ENCODE results near the gene FOXO3. TPM values are rescaled to one million over a fixed set of nuclear protein-coding genes. Genes with fewer than 3 reads are reported as not detected.
A peak's percentile ranks its signal among the peaks of the same experiment; 100 is the strongest.

Gene FOXO3
- total and polyA plus RNA-seq, 4 donors, result 32.1 to 46.5 (median 40.6) TPM

DNA sequence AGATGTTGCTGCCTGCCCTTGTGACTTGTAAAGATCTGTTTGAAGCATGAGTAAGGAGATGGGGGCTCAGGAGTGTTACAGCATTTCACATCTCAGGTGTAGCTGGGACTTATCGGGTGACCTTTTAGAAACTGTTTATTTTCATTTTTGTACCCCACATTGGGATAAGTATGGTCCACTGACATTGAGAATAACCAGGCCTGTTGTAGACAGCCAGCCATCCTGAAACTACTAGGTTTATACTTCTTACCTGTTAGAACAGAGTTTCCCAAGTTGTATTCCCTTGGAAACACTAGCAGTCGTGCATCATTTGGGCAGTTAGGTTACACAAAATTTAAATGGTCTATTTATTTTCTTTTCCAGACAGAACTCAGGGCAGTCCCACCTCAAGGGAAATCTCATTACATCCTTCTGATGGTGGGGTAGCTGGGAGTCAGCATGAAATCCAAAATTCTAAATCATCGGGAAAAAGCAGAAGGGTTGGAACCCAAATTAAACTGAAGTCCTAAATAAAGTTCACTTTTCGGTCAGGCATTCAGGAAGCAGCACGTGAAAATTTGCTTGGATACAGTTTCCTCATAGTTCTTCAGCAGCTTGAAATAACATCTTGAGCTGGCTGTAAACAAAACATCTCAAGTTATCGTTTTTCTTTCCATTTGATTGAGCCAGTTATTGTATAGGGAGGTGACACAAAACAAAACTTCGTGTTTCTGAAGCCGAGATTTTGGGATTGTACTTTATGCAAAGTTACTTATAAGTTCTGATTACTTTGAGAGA is 30.5 kb downstream of the FOXO3 start:
- peak overlapping the region; percentile 30 for H3K27ac ChIP-seq (ENCODE audit: low read depth, low read length)
- 59% methylated on average over 3 of the region's 8 CpGs for WGBS (ENCODE audit: insufficient coverage)
- H3K36me3 ChIP-seq (ENCODE audit: control insufficient read depth, insufficient read depth, low read length), result no peaks in the 10 kb centered on the region
- H3K4me1 ChIP-seq (ENCODE audit: control insufficient read depth, insufficient read depth, low read length), result peaks cover 19% of the 10 kb centered on the region
- H3K27me3 ChIP-seq (ENCODE audit: control insufficient read depth, insufficient read depth, low read length), result no peaks in the 10 kb centered on the region
- H3K9me3 ChIP-seq (ENCODE audit: control insufficient read depth, insufficient read depth, low read length), result no peaks in the 10 kb centered on the region
- no peak overlapping the region for H3K4me3 ChIP-seq (ENCODE audit: low read depth, low read length)
- no peak for DNase-seq (ENCODE audit: low read depth in 4 of 6, low spot score in 6 of 6)

DNA sequence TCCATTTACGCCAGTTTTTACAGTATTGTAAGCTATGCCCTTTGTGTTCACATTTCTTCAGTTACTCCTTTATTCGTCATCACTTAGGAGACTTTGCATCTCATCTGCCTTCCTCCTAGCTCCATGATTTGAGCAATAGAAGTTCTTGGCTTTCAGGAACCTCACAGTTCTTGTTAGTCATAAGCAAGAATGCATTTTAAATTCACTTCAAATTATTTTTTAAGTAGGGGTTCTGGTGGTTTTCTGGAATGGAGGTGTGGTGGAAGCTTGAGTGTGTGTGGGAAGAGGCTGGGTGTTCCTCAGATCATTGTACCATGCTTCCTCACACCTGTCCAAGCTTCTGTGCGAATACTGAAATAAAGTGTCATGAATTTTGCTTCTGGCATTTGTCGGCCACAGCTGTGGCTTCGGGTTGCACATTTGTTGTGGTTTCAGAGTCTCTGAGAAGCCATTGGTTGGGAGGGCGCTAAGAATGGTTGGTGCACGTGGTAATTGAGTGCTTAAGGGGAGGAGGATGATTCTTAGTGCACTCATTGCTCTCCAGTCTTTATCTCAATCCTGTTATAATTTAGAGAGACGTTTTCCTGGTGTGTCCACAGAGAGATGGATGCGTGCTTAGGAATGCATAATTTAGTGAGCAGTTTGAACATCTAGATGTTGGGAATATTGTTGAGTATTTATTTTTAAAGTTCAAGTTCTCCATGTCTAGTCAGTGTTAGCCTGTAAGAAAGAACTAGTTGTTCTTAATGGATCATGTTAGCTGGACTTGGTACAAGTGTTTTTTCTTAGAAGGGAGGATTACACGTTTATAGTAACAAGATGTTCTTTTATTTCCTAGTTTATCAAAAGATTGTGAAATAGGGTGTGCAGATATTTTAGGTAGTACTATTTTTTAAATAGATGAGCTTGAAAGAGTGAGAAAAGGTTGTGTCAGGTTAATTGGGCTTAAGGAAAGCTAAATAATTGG is 31.9 kb downstream of the FOXO3 start:
- H3K4me3 ChIP-seq (ENCODE audit: low read depth, low read length), result no peak overlapping the region
- H3K27me3 ChIP-seq (ENCODE audit: control insufficient read depth, insufficient read depth, low read length), result no peaks in the 10 kb centered on the region
- no peak overlapping the region for H3K27ac ChIP-seq (ENCODE audit: low read depth, low read length)
- no peaks in the 10 kb centered on the region for H3K9me3 ChIP-seq (ENCODE audit: control insufficient read depth, insufficient read depth, low read length)
- WGBS (ENCODE audit: insufficient coverage), result 59% methylated on average over 7 of the region's 10 CpGs
- DNase-seq (ENCODE audit: low read depth in 4 of 6, low spot score in 6 of 6), result no peak
- no peaks in the 10 kb centered on the region for H3K36me3 ChIP-seq (ENCODE audit: control insufficient read depth, insufficient read depth, low read length)
- H3K4me1 ChIP-seq (ENCODE audit: control insufficient read depth, insufficient read depth, low read length), result peaks cover 13% of the 10 kb centered on the region

DNA sequence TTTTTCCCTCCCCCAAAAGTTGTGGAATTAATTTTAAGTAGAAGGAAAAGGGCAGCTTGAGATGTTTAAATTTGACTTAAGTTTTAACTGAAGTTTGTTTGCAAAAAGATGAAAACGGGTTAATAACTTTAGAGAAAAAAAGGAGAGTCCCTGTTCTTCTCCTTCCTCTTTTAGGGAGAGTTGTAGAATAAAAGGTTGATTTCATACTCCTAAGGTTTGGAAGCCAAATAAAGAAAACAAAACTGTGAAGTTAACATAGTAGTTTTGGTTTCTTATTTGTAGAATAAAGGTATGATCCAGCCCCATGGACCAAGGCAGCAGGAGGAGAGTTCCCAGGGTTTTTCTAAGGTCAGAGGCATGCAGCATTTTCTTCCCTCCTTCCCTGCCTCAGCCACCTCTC is 33.4 kb downstream of the FOXO3 start:
- Histone ChIP-seq H3K9me3 (ENCODE audit: control insufficient read depth, insufficient read depth, low read length) (no peaks in the 10 kb centered on the region), H3K27me3 (ENCODE audit: control insufficient read depth, insufficient read depth, low read length) (no peaks in the 10 kb centered on the region), H3K4me3 (ENCODE audit: low read depth, low read length) (no peak overlapping the region), H3K4me1 (ENCODE audit: control insufficient read depth, insufficient read depth, low read length) (peaks cover 11% of the 10 kb centered on the region), H3K36me3 (ENCODE audit: control insufficient read depth, insufficient read depth, low read length) (no peaks in the 10 kb centered on the region), H3K27ac (ENCODE audit: low read depth, low read length) (no peak overlapping the region)
- 78% methylated on average over 1 of the region's 1 CpG for WGBS (ENCODE audit: insufficient coverage)
- no peak for DNase-seq (ENCODE audit: low read depth in 4 of 6, low spot score in 6 of 6)

DNA sequence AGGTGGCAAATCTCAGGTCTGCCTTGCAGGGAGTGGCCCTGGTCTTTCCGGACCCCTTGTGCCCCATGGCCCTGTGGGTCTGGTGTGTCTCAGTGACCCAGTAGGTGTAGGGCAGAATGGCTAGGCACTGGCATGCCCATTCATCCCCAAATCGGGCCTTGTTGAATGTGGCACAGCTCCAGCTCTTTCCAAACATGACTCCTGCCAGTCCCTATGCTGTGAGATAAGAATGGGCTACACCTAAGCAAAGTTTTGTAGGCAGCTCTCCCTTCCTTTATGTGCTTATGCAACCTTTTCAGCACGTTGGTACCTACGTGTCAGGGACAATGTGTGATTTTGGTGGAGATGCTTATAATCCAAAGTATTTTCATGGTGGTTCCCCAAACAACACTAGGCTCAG is 33.9 kb downstream of the FOXO3 start:
- no peak overlapping the region for H3K4me3 ChIP-seq (ENCODE audit: low read depth, low read length)
- no peaks in the 10 kb centered on the region for H3K36me3 ChIP-seq (ENCODE audit: control insufficient read depth, insufficient read depth, low read length)
- no peak overlapping the region for H3K27ac ChIP-seq (ENCODE audit: low read depth, low read length)
- H3K27me3 ChIP-seq (ENCODE audit: control insufficient read depth, insufficient read depth, low read length), result no peaks in the 10 kb centered on the region
- WGBS (ENCODE audit: insufficient coverage), result 86% methylated on average over 1 of the region's 4 CpGs
- no peaks in the 10 kb centered on the region for H3K9me3 ChIP-seq (ENCODE audit: control insufficient read depth, insufficient read depth, low read length)
- H3K4me1 ChIP-seq (ENCODE audit: control insufficient read depth, insufficient read depth, low read length), result peaks cover 6% of the 10 kb centered on the region
- DNase-seq (ENCODE audit: low read depth in 4 of 6, low spot score in 6 of 6), result no peak

DNA sequence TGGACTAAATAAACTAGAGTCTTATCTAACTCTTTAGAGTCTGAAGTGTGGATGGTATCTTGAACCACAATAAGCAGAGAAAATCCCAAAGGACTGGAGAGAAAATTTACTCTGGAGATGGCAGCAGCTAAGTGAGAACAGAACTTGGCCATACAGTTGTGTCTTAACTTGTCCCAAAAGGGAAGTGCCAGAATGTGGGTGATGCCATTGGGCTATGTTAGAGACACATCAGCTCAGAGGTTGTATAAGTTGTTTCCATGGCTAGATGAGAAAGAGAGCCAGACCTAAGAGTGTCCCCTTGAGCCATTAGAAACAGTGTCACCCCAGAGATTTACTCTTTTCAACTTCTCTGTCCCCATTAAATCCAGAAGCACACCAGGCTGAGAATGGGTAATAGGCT is 36.2 kb downstream of the FOXO3 start:
- no peaks in the 10 kb centered on the region for H3K9me3 ChIP-seq (ENCODE audit: control insufficient read depth, insufficient read depth, low read length)
- no peaks in the 10 kb centered on the region for H3K27me3 ChIP-seq (ENCODE audit: control insufficient read depth, insufficient read depth, low read length)
- H3K4me3 ChIP-seq (ENCODE audit: low read depth, low read length), result no peak overlapping the region
- H3K27ac ChIP-seq (ENCODE audit: low read depth, low read length), result no peak overlapping the region
- H3K4me1 ChIP-seq (ENCODE audit: control insufficient read depth, insufficient read depth, low read length), result peaks cover 6% of the 10 kb centered on the region
- no peaks in the 10 kb centered on the region for H3K36me3 ChIP-seq (ENCODE audit: control insufficient read depth, insufficient read depth, low read length)
- DNase-seq (ENCODE audit: low read depth in 4 of 6, low spot score in 6 of 6), result no peak

DNA sequence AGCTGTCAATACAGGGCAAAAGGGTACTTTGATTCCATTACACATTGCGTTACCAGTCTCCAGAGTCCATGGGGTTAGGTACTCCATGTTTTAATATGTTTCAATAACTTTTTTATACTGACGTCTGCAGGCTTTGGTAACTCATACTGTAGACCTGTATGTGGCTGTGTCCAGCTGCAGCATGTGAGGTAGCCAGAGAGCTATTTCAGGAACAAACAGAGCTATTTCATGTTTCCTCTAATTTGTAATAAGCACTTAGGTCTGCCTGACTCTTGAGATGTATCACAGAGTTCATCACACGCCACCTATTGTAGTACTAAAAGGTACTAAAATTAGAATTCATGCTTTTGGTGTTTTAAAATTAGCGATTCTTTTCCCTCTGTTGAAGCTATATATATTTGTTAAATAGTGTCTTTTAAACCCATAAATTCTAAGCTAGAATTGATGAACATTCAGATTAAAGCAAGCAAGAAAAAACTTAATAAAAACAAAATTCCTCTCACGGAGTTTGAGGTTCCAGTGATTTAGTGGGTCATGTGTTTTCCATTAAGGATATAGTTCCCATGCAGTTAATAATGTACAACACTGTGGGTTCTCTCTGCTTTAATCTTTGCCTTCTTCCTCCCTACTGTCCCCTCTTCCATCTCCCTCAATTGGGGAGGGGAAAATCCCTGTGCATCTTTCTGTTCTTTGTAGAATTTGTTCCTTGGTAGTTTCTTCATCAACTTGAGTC is 37.0 kb downstream of the FOXO3 start:
- H3K27ac ChIP-seq (ENCODE audit: low read depth, low read length), result no peak overlapping the region
- no peak overlapping the region for H3K4me3 ChIP-seq (ENCODE audit: low read depth, low read length)
- no peaks in the 10 kb centered on the region for H3K36me3 ChIP-seq (ENCODE audit: control insufficient read depth, insufficient read depth, low read length)
- no peaks in the 10 kb centered on the region for H3K27me3 ChIP-seq (ENCODE audit: control insufficient read depth, insufficient read depth, low read length)
- H3K9me3 ChIP-seq (ENCODE audit: control insufficient read depth, insufficient read depth, low read length), result no peaks in the 10 kb centered on the region
- no peak for DNase-seq (ENCODE audit: low read depth in 4 of 6, low spot score in 6 of 6)
- peaks cover 6% of the 10 kb centered on the region for H3K4me1 ChIP-seq (ENCODE audit: control insufficient read depth, insufficient read depth, low read length)
- no CpG with 5 or more reads among the region's 5 CpGs for WGBS (ENCODE audit: insufficient coverage)

DNA sequence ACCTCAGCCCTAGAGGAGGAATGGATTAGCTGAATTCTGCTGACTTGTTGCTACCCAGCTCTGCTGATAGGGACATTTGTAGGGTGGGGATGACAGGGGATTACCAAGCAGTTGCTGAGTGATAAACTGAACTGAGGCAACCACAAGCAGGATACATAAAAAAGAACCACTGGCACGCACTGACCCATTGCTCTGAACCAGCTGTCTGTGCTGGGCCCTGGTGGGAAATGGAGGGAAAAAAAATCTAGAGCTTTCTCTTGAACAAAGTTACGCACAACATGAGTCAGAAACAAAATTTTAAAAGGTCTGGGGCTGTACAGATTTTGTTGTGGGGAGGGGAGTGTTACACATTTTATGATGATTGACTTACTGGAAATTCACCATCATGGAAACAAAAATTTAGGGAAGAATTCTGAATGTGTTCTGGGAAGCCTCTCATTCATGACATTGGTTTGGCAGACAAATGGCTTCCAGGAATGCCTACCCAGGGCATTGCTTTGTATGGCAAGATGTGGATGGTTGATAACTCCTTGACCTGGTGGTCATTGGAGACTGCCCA is 37.7 kb downstream of the FOXO3 start:
- no peaks in the 10 kb centered on the region for H3K27me3 ChIP-seq (ENCODE audit: control insufficient read depth, insufficient read depth, low read length)
- no peaks in the 10 kb centered on the region for H3K36me3 ChIP-seq (ENCODE audit: control insufficient read depth, insufficient read depth, low read length)
- no peak overlapping the region for H3K27ac ChIP-seq (ENCODE audit: low read depth, low read length)
- no peaks in the 10 kb centered on the region for H3K9me3 ChIP-seq (ENCODE audit: control insufficient read depth, insufficient read depth, low read length)
- no peak overlapping the region for H3K4me3 ChIP-seq (ENCODE audit: low read depth, low read length)
- no peak for DNase-seq (ENCODE audit: low read depth in 4 of 6, low spot score in 6 of 6)
- 88% methylated on average over 1 of the region's 2 CpGs for WGBS (ENCODE audit: insufficient coverage)
- peaks cover 3% of the 10 kb centered on the region for H3K4me1 ChIP-seq (ENCODE audit: control insufficient read depth, insufficient read depth, low read length)

DNA sequence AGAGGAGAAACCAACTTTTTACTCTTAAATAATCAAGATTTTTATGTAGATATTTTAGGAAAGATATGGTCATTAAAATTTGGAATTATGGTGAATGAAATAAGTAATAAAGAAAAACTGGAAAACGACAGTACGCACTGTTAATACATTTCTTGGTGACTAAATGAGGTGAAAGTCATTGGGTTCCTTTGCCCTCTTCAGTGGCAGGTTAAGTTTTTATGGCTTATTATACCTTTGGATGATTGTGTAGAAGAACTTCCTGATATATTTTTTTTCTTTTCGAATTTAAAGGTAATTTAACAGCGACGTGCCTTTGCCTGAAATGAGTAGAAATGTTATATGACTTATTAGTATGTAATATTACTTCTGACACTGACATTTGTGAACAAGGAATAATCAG is 43.4 kb downstream of the FOXO3 start:
- Histone ChIP-seq H3K27me3 (ENCODE audit: control insufficient read depth, insufficient read depth, low read length) (no peaks in the 10 kb centered on the region), H3K4me3 (ENCODE audit: low read depth, low read length) (no peak overlapping the region), H3K4me1 (ENCODE audit: control insufficient read depth, insufficient read depth, low read length) (peaks cover 4% of the 10 kb centered on the region), H3K36me3 (ENCODE audit: control insufficient read depth, insufficient read depth, low read length) (no peaks in the 10 kb centered on the region), H3K27ac (ENCODE audit: low read depth, low read length) (no peak overlapping the region), H3K9me3 (ENCODE audit: control insufficient read depth, insufficient read depth, low read length) (no peaks in the 10 kb centered on the region)
- DNase-seq (ENCODE audit: low read depth in 4 of 6, low spot score in 6 of 6), result no peak
- WGBS (ENCODE audit: insufficient coverage), result 95% methylated on average over 2 of the region's 5 CpGs

DNA sequence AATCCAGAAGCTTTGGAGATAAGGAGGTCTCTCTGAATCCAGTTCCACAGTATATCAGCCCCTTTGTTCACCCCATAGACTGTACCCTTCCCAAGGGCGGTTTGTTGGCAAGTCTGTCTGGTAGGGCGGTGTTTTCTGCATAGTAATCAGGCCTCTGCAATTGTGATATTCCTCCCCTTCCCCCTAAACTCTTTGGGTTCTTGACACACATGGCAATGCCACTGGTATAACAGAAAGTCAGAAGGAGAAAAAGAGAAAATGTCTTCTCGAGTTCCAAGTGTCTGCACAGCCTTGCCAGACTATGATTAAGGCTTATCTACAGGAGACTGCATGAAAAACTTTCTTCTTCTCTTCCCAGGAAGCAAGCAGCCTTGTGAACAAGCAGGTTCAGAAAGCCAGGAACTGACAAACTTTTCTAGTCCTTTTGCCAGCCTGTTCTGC is 45.6 kb downstream of the FOXO3 start:
- WGBS (ENCODE audit: insufficient coverage), result 0% methylated on average over 1 of the region's 3 CpGs
- Histone ChIP-seq H3K9me3 (ENCODE audit: control insufficient read depth, insufficient read depth, low read length) (no peaks in the 10 kb centered on the region), H3K27me3 (ENCODE audit: control insufficient read depth, insufficient read depth, low read length) (no peaks in the 10 kb centered on the region), H3K4me3 (ENCODE audit: low read depth, low read length) (no peak overlapping the region), H3K27ac (ENCODE audit: low read depth, low read length) (peak overlapping the region; percentile 60), H3K36me3 (ENCODE audit: control insufficient read depth, insufficient read depth, low read length) (no peaks in the 10 kb centered on the region), H3K4me1 (ENCODE audit: control insufficient read depth, insufficient read depth, low read length) (peaks cover 4% of the 10 kb centered on the region)
- DNase-seq (ENCODE audit: low read depth in 4 of 6, low spot score in 6 of 6), result peak in 4 of 6 donors; percentile 26 to 76 (median 59)

Data from spinal cord (tissue), 10 donors.